Glutamatergic neuron (in vitro differentiated cells): ENCODE measurements around the gene KIAA1671. TPM values are rescaled to one million over a fixed set of nuclear protein-coding genes. Genes with fewer than 3 reads are reported as not detected.
"Not testable (repeated sequence)": the region's sequence is repeated elsewhere in the genome, so short reads cannot be mapped to it uniquely, and the experiment has no call there.

ENCODE experiments used
- DNase-seq: peaks from one replicate; pipeline ENCODE4 v3.0.0; 2022
- H3K27ac Mint-ChIP-seq: one replicate; pipeline ENCODE4 v1.8.0; 2020; ENCODE audit warnings: mild to moderate bottlenecking, mixed read lengths, inconsistent platforms; ENCODE audit not compliant: unreplicated experiment
- H3K27me3 Mint-ChIP-seq: one replicate; pipeline ENCODE4 v1.8.0; 2020; ENCODE audit warnings: mild to moderate bottlenecking, moderate library complexity, mixed read lengths, inconsistent platforms; ENCODE audit not compliant: unreplicated experiment
- H3K36me3 Mint-ChIP-seq: one replicate; pipeline ENCODE4 v1.8.0; 2020; ENCODE audit warnings: mild to moderate bottlenecking, mixed read lengths, inconsistent platforms; ENCODE audit not compliant: unreplicated experiment
- H3K4me1 Mint-ChIP-seq: one replicate; pipeline ENCODE4 v1.8.0; 2020; ENCODE audit warnings: mild to moderate bottlenecking, low read depth, mixed read lengths, inconsistent platforms; ENCODE audit not compliant: unreplicated experiment
- H3K4me3 Mint-ChIP-seq: one replicate; pipeline ENCODE4 v1.8.0; 2020; ENCODE audit warnings: mild to moderate bottlenecking, mixed read lengths, inconsistent platforms; ENCODE audit not compliant: unreplicated experiment
- H3K9me3 Mint-ChIP-seq: one replicate; pipeline ENCODE4 v1.8.0; 2020; ENCODE audit warnings: mild to moderate bottlenecking, moderate library complexity, mixed read lengths, inconsistent platforms; ENCODE audit not compliant: unreplicated experiment
- total RNA-seq: library from RNA; stranded (reverse); fragmentation: NEBNext Ultra II Directional; extraction: Animal tissue kit (Norgen Biotek cat#: 25700); gene quantifications from one replicate; pipeline ENCODE4 v1.2.1, GENCODE V29; 2021; ENCODE audit not compliant: unreplicated experiment
- TF ChIP-seq, protein P1 (sequence below): fragments of 200-600 bp; sonication (generic); IDR thresholded peaks from one replicate; pipeline ENCODE4 v1.5.0; 2021; ENCODE audit not compliant: partially characterized antibody, unreplicated experiment

Gene KIAA1671
- total RNA-seq, 1 donor from 2014 or later, result 15.3 TPM

DNA sequence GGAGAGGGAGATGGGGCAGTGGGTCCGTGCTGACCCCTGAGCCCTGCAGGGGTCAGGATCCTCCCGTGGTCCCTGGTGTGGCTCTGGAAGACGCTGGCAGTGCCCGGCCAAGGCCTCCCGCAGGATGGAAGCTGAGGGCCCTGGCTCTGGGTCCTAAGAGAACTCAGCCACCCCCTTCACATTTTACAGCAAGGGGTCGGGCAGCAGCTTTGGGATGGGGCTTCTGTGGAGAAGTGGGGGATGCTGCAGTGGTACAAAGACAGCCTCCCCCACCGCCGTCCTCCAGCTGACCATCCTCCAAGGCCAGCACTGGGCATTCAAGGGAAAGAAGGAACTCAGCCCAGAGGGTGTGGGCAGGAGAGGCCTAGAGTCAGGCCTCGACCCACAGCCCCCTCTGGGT is 225.4 kb downstream of the KIAA1671 start:
- no peak for DNase-seq
- Mint-ChIP-seq H3K36me3 (peaks cover 10% of the 10 kb centered on the region), H3K27ac (no peak overlapping the region), H3K27me3 (peaks cover 2% of the 10 kb centered on the region), H3K4me1 (no peaks in the 10 kb centered on the region), H3K4me3 (no peak overlapping the region), H3K9me3 (peaks cover 6% of the 10 kb centered on the region)
- TF ChIP-seq, protein P1, sequence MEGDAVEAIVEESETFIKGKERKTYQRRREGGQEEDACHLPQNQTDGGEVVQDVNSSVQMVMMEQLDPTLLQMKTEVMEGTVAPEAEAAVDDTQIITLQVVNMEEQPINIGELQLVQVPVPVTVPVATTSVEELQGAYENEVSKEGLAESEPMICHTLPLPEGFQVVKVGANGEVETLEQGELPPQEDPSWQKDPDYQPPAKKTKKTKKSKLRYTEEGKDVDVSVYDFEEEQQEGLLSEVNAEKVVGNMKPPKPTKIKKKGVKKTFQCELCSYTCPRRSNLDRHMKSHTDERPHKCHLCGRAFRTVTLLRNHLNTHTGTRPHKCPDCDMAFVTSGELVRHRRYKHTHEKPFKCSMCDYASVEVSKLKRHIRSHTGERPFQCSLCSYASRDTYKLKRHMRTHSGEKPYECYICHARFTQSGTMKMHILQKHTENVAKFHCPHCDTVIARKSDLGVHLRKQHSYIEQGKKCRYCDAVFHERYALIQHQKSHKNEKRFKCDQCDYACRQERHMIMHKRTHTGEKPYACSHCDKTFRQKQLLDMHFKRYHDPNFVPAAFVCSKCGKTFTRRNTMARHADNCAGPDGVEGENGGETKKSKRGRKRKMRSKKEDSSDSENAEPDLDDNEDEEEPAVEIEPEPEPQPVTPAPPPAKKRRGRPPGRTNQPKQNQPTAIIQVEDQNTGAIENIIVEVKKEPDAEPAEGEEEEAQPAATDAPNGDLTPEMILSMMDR, result no peak

DNA sequence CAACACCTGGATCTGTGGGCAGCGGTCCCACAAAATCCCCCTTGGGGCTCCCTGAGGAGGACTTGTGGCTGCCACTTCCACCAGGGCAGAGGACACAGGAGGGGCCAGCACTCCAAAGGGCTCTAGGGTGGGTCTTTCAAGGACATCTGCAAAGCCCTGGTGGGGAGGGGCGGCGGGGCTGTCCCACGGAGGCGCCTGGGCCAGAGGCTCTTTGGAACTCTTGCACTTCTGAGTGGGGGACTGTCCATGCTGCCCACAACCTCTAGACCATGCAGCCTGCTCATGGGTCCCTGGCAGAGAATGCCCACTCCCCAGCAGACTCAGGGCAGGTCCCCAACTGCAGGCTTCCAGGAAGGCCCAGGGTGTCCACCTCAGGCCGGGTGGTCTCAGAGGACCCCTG is 225.8 kb downstream of the KIAA1671 start:
- not testable (repeated sequence) for H3K4me3 Mint-ChIP-seq, H3K36me3 Mint-ChIP-seq, H3K27ac Mint-ChIP-seq, H3K27me3 Mint-ChIP-seq, DNase-seq, H3K4me1 Mint-ChIP-seq, H3K9me3 Mint-ChIP-seq

DNA sequence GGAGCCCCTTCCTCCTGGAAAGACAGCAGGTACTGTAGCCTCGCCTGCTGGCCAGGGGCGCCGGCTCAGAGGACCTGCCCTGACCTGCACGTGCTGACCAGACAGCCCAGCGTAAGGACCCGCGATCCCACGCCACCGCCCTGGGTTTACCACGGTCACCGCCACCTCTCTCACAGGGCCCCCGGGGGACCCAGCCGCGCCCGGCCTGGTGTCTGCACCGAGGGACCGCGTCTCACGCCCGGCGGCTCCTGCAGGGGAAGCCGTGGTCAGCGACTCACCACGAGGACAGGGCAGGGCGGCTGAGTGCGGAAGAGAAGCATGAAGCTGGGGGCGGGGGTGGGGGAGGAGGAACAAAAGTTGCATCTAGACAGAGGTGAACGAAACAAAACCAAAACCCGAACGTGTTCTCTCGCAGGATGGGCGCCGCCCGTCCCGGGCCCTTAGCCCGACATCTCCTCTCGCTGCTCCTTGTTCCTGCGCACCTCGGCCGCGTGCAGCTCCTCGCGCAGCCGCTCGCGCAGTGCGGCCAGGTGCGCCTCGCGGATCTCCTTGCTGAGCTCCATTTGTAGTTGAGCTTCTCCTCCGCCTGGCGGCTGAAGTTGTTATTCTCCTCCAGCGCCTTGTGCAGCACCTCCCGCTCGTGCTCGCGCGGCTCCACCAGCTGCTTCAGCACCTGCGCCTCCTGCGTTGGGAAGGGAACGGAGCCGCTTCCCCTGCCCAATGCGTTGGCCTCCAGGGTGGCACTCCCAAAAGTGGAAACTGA is 226.5 kb downstream of the KIAA1671 start:
- H3K9me3 Mint-ChIP-seq, H3K27me3 Mint-ChIP-seq, H3K27ac Mint-ChIP-seq, DNase-seq, H3K4me3 Mint-ChIP-seq, H3K4me1 Mint-ChIP-seq, H3K36me3 Mint-ChIP-seq: not testable (repeated sequence)
- TF ChIP-seq, protein P1, result peak; percentile 10

DNA sequence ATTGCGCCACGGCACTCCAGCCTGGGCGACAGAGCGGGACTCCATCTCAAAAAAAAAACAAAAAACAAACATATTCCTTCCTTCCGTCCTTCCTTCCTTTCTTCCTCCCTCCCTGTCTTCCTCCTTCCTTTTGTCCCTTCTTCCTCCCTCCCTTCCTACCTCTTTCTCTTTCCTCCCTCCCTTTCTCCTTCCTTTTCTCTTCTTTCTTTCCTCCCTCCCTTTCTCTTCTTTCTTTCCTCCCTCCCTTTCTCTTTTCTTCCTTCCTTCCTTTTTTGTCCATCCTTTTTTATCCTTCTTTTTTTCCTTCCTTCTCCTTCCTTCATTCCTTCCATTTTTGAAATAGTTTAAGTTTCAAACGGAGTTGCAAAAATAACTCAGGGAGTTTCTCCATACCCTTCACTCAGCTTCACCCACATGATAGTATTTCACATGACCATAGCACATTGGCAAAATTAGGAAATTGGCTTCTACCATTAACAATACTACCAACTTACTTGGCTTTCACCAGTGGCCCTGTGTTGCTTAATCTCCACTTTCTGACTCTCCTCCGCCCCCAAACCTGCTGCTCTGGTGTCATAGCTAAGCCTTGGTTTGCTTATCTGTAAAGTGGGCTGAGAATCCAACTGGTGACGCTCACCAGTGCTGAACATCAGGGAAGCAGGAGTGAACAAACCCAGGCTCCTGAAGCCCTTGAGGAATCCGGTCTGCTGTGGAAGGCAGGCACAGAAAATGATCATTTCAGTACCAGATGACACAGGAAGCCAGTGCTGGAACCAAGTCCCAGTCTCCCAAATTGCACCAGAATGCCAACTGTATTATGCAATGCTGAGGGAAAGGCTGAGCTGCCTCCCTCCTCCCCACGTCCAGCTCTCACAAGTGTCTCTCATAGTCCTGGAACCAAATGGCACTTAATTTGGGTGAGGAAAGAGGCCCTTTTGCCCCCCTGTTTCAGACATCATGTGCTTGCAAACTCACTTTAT is 229.9 kb downstream of the KIAA1671 start:
- Mint-ChIP-seq H3K4me1 (no peaks in the 10 kb centered on the region), H3K27ac (no peak overlapping the region), H3K9me3 (peaks cover 8% of the 10 kb centered on the region), H3K4me3 (no peak overlapping the region), H3K36me3 (peaks cover 15% of the 10 kb centered on the region), H3K27me3 (no peaks in the 10 kb centered on the region)
- DNase-seq, result no peak
- TF ChIP-seq, protein P1, result no peak

DNA sequence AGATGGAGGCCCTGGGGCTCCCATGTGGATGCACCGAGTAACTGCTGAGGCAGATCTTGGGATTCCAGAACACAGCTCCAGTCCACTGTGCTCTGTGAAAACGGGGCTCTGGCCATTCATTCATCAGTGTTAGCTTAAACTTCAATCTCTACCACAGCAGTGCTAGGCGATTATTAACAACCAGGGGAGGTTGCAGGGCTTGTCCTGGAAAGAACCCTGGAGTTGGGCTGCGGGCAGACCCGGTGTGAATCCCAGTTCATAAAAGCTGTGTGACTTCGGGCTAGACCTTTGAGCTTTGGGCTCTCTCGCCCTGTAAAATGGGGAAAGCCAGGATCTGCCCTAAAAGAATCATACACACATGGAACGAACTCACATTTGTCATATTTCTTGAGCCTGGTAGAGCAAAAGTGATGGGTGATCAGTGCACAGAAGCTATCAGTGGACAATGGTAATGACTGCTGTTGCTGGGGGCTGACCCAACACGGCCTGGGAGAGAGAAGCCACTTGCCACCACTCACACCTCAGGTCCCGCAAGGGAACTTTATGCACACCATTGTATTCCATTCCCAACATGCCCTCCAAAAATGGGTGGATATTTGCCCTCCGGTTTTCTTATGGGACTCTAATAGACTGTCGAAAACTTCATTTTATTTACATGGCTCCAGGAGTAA is 231.6 kb downstream of the KIAA1671 start:
- Mint-ChIP-seq H3K9me3 (peaks cover 8% of the 10 kb centered on the region), H3K27me3 (no peaks in the 10 kb centered on the region), H3K4me3 (no peak overlapping the region), H3K36me3 (peaks cover 20% of the 10 kb centered on the region), H3K27ac (no peak overlapping the region), H3K4me1 (no peaks in the 10 kb centered on the region)
- TF ChIP-seq, protein P1, result no peak
- DNase-seq, result no peak
